GM12878 (cell line): ENCODE measurements around the gene EPRS1. TPM values are rescaled to one million over a fixed set of nuclear protein-coding genes. Genes with fewer than 3 reads are reported as not detected.

Experiments used
- ATAC-seq: fragments of 200-7000 bp; cut with Tn5 transposase; 3 replicates; pipeline ENCODE4 v1.9.1; 2020; ENCODE audit warnings: mild to moderate bottlenecking, moderate library complexity
- BruUV-seq: library from RNA; stranded (reverse); fragments of 400-500 nt; replicated peaks from 2 replicates; lab custom pipeline; 2021; lab: Mats Ljungman, UMichigan
- CTCF ChIA-PET: fragments of 300-600 bp; sonication (Branson Sonifier 250); formaldehyde crosslinking; extraction: SDS; loops from one replicate; lab custom pipeline; 2021; ENCODE audit warnings: inconsistent platforms; lab: Yijun Ruan, JAX
- POLR2A ChIA-PET: fragments of 350-600 bp; formaldehyde crosslinking; extraction: SDS; loops from one replicate; lab custom pipeline; 2021; ENCODE audit warnings: inconsistent platforms; lab: Charles Lee
- RAD21 ChIA-PET: fragments of 300-600 bp; sonication (Branson Sonifier 250); formaldehyde crosslinking; loops from one replicate; lab custom pipeline; 2023; ENCODE audit warnings: antibody characterized with exemption; ENCODE audit not compliant: unreplicated experiment; lab: Charles Lee
- SMC1A ChIA-PET: fragments of 300-600 bp; sonication (Branson Sonifier 250); formaldehyde crosslinking; loops from one replicate; lab custom pipeline; 2023; ENCODE audit not compliant: unreplicated experiment, uncharacterized antibody; lab: Charles Lee
- DNase-seq: peaks from one replicate; pipeline ENCODE4 v3.0.0-alpha.2; 2011; ENCODE audit warnings: low read depth, low spot score
- FAIRE-seq: peaks from 3 replicates; lab custom pipeline; 2011; peaks lifted over from hg19 to GRCh38; lab: Jason Lieb, UNC
- H2AFZ ChIP-seq: 2 replicates; pipeline ENCODE4 v1.6.0; 2011; ENCODE audit warnings: low read depth, low read length, control low read depth; ENCODE audit not compliant: control insufficient read depth
- H3K27ac ChIP-seq: 2 replicates; pipeline ENCODE4 v1.5.1; 2011; ENCODE audit warnings: control low read depth; ENCODE audit not compliant: control insufficient read depth, insufficient read depth
- H3K27me3 ChIP-seq, 2 experiments: replicated peaks in 1 of 2; 2 replicates each; pipeline versions ENCODE4 v1.6.0 to v1.6.1; 2011; ENCODE audit warnings: low read length in 1 of 2; ENCODE audit not compliant: control insufficient read depth in 2 of 2, insufficient read depth in 2 of 2
- H3K36me3 ChIP-seq, 2 experiments: 2 replicates each; pipeline ENCODE4 v1.5.1; 2011; ENCODE audit warnings: low read length in 1 of 2; ENCODE audit not compliant: control insufficient read depth in 2 of 2, insufficient read depth in 2 of 2
- H3K4me1 ChIP-seq: 2 replicates; pipeline ENCODE4 v1.6.1; 2011; ENCODE audit warnings: mild to moderate bottlenecking, low read length, moderate library complexity, mixed read lengths; ENCODE audit not compliant: control insufficient read depth, insufficient read depth
- H3K4me2 ChIP-seq: 2 replicates; pipeline ENCODE4 v1.6.0; 2011; ENCODE audit warnings: control low read depth; ENCODE audit not compliant: control insufficient read depth, insufficient read depth
- H3K4me3 ChIP-seq: fragments of 200-600 bp; sonication (generic); 2 replicates; pipeline ENCODE4 v1.5.1; 2016
- H3K79me2 ChIP-seq: 2 replicates; pipeline ENCODE4 v1.6.0; 2011; ENCODE audit warnings: low read length; ENCODE audit not compliant: control insufficient read depth, insufficient read depth
- H3K9ac ChIP-seq: 2 replicates; pipeline ENCODE4 v1.8.0; 2011; ENCODE audit warnings: low read length, control low read depth, mixed read lengths; ENCODE audit not compliant: control insufficient read depth, insufficient read depth
- H3K9me3 ChIP-seq: replicated peaks from 3 replicates; pipeline ENCODE4 v1.5.1; 2011; ENCODE audit warnings: mild to moderate bottlenecking, low read length; ENCODE audit not compliant: control insufficient read depth, insufficient read depth
- H4K20me1 ChIP-seq: 2 replicates; pipeline ENCODE4 v1.6.0; 2011; ENCODE audit not compliant: control insufficient read depth, insufficient read depth
- ASH2L ChIP-seq: fragments of 300-600, 200-600 bp; sonication (generic); IDR thresholded peaks from 2 replicates; pipeline ENCODE4 v1.6.1; 2017; ENCODE audit warnings: low read depth, mild to moderate bottlenecking, borderline replicate concordance
- ATF7 ChIP-seq: fragments of 450-650 bp; IDR thresholded peaks from 2 replicates; pipeline ENCODE4 v1.6.1; 2016; ENCODE audit warnings: low read depth, mild to moderate bottlenecking
- BACH1 ChIP-seq: fragments of 450-650 bp; IDR thresholded peaks from 2 replicates; pipeline ENCODE4 v1.6.1; 2017; ENCODE audit warnings: mild to moderate bottlenecking, borderline replicate concordance
- CREM ChIP-seq: IDR thresholded peaks from 2 replicates; pipeline ENCODE4 v1.6.1; 2014; ENCODE audit warnings: antibody characterized with exemption, low read depth
- KDM1A ChIP-seq: fragments of 200-600 bp; sonication (generic); IDR thresholded peaks from 2 replicates; pipeline ENCODE4 v1.6.1; 2016; ENCODE audit warnings: borderline replicate concordance
- KLF5 ChIP-seq: fragments of 450-650 bp; IDR thresholded peaks from 2 replicates; pipeline ENCODE4 v1.6.1; 2014; ENCODE audit warnings: mild to moderate bottlenecking; ENCODE audit not compliant: partially characterized antibody
- LARP7 ChIP-seq: fragments of 450-650 bp; IDR thresholded peaks from 2 replicates; pipeline ENCODE4 v1.6.1; 2017; ENCODE audit warnings: mild to moderate bottlenecking
- NR2C1 ChIP-seq: fragments of 450-650 bp; IDR thresholded peaks from 2 replicates; pipeline ENCODE4 v1.6.1; 2017; ENCODE audit warnings: antibody characterized with exemption, mild to moderate bottlenecking, moderate library complexity
- PML ChIP-seq: IDR thresholded peaks from 2 replicates; pipeline ENCODE4 v1.6.1; 2012; ENCODE audit warnings: low read length, inconsistent platforms
- POU2F2 ChIP-seq: IDR thresholded peaks from 3 replicates; pipeline ENCODE4 v1.6.1; 2011; ENCODE audit warnings: low read depth, mild to moderate bottlenecking, low read length, borderline replicate concordance
- SIX5 ChIP-seq: IDR thresholded peaks from 2 replicates; pipeline ENCODE4 v1.6.1; 2011; ENCODE audit warnings: mild to moderate bottlenecking, low read depth, low read length, moderate library complexity; ENCODE audit not compliant: severe bottlenecking
- SMAD1 ChIP-seq: fragments of 450-650 bp; IDR thresholded peaks from 2 replicates; pipeline ENCODE4 v1.6.1; 2018; ENCODE audit warnings: mild to moderate bottlenecking, low read depth; ENCODE audit not compliant: partially characterized antibody
- SUPT20H ChIP-seq: IDR thresholded peaks from 2 replicates; pipeline ENCODE4 v1.6.1; 2011; ENCODE audit warnings: low read depth, mild to moderate bottlenecking, low read length, moderate library complexity, borderline replicate concordance; ENCODE audit not compliant: control insufficient read depth
- TCF3 ChIP-seq: IDR thresholded peaks from 2 replicates; pipeline ENCODE4 v1.6.1; 2012; ENCODE audit warnings: low read depth, mild to moderate bottlenecking, low read length, borderline replicate concordance; ENCODE audit not compliant: insufficient read depth
- ZNF274 ChIP-seq: IDR thresholded peaks from one replicate; pipeline ENCODE4 v1.8.0; 2011; ENCODE audit not compliant: insufficient read length, insufficient read depth
- WGBS: methylation state at CpG from one replicate; pipeline ENCODE4 v1.1.6; 2016; ENCODE audit warnings: low lambda C conversion rate; ENCODE audit not compliant: insufficient replicate concordance, insufficient coverage; ENCODE audit errors: missing lambda C conversion rate; 5-methylcytosine and 5-hydroxymethylcytosine counted together
- in situ Hi-C: fragments of 300-500 bp; cut with MboI; formaldehyde crosslinking; loops from 9 replicates; pipeline ENCODE4 v1.14.3; 2018; ENCODE audit warnings: mixed read lengths
- intact Hi-C: fragments of 100-400 bp; cut with micrococcal nuclease; formaldehyde crosslinking; loops from one replicate; pipeline ENCODE4 v1.14.2; 2022; ENCODE audit not compliant: unreplicated experiment
- polyA plus RNA-seq, 11 experiments: library from polyadenylated mRNA; depleted of rRNA in 4 of 11; unstranded in 6 of 11; stranded (reverse) in 5 of 11; fragments of >200 nt; fragmentation: Nextera tagmentation in 4 of 11; fragmentation: Illumina TruSeq in 1 of 11; extraction: Ambion mirVana in 4 of 11; extraction: Trizol in 1 of 11; gene quantifications; 1 replicate in 1 of 11; 2 replicates in 10 of 11; pipeline versions ENCODE4 v1.2.1 to v1.2.3, GENCODE V29; 2011 to 2016; ENCODE audit warnings: inconsistent platforms in 2 of 11, missing spikeins in 2 of 11, low read depth in 1 of 11
- total RNA-seq, 4 experiments: library from RNA; depleted of rRNA in 3 of 4; stranded (reverse); fragments of >200 nt in 3 of 4; fragmentation: Illumina TruSeq in 1 of 4; extraction: Trizol in 1 of 4; gene quantifications; 2 replicates each; pipeline versions ENCODE4 v1.2.1 to v1.2.3, GENCODE V29; 2013 to 2021
- TF ChIP-seq, protein P1 (sequence below): fragments of 150-350 bp; IDR thresholded peaks from 2 replicates; pipeline ENCODE4 v1.6.1; 2016; ENCODE audit warnings: low read depth, low read length

EPRS1 gene
- total and polyA plus RNA-seq, 10 of the 15 experiments (the other 5 are each of a cell fraction or from before 2014, with no cell fraction given): 68.2 to 175 (median 119) TPM

DNA sequence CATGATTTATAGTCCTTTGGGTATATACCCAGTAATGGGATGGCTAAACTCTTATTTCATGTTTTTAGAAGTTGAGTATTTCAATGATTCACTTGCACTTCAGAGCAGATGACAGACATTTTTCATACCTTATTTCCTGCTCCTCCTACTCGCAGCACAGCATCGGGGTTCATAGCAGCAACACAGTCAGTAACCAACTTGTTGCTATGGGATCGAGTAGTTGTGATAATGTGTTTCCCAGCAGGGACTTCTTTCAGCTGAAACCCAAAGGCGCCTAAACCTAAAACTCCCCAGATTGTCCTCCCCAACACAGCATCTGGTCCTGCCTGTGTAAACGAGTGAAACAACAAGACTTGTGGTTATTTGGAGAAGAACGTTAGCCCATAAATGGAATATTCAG lies 16.3 kb upstream of the EPRS1 start:
- no peaks in the 10 kb centered on the region for H3K9me3 ChIP-seq
- no peak overlapping the region for H2AFZ ChIP-seq
- intact Hi-C loops (no loop called here), in situ Hi-C loops (no loop called here)
- SMC1A ChIA-PET: no interaction called here
- H4K20me1 ChIP-seq: no peaks in the 10 kb centered on the region
- POLR2A ChIA-PET: no interaction called here
- 100% methylated on average over 6 of the region's 6 CpGs for WGBS
- H3K79me2 ChIP-seq: no peaks in the 10 kb centered on the region
- ATAC-seq: no peak
- H3K4me3 ChIP-seq: no peak overlapping the region
- RAD21 ChIA-PET: no interaction called here
- no peak for TF ChIP-seq KLF5
- no peak for TF ChIP-seq SMAD1
- no peak for TF ChIP-seq KDM1A
- TF ChIP-seq CREM: no peak
- TF ChIP-seq POU2F2: no peak
- no peak for TF ChIP-seq ATF7
- TF ChIP-seq, protein P1, sequence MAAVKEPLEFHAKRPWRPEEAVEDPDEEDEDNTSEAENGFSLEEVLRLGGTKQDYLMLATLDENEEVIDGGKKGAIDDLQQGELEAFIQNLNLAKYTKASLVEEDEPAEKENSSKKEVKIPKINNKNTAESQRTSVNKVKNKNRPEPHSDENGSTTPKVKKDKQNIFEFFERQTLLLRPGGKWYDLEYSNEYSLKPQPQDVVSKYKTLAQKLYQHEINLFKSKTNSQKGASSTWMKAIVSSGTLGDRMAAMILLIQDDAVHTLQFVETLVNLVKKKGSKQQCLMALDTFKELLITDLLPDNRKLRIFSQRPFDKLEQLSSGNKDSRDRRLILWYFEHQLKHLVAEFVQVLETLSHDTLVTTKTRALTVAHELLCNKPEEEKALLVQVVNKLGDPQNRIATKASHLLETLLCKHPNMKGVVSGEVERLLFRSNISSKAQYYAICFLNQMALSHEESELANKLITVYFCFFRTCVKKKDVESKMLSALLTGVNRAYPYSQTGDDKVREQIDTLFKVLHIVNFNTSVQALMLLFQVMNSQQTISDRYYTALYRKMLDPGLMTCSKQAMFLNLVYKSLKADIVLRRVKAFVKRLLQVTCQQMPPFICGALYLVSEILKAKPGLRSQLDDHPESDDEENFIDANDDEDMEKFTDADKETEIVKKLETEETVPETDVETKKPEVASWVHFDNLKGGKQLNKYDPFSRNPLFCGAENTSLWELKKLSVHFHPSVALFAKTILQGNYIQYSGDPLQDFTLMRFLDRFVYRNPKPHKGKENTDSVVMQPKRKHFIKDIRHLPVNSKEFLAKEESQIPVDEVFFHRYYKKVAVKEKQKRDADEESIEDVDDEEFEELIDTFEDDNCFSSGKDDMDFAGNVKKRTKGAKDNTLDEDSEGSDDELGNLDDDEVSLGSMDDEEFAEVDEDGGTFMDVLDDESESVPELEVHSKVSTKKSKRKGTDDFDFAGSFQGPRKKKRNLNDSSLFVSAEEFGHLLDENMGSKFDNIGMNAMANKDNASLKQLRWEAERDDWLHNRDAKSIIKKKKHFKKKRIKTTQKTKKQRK: no peak
- no peak for TF ChIP-seq TCF3
- TF ChIP-seq NR2C1: no peak
- TF ChIP-seq SIX5: no peak
- TF ChIP-seq LARP7: no peak
- TF ChIP-seq BACH1: no peak
- no peak for TF ChIP-seq ZNF274
- TF ChIP-seq PML: no peak
- no peak for TF ChIP-seq ASH2L
- TF ChIP-seq SUPT20H: no peak
- TF ChIP-seq, all 136 proteins: peak for 0
- BruUV-seq: no TSS peak
- no peak overlapping the region for H3K27ac ChIP-seq
- CTCF ChIA-PET: no interaction called here
- no peaks in the 10 kb centered on the region for H3K27me3 ChIP-seq
- DNase-seq: no peak
- no peaks in the 10 kb centered on the region for H3K4me1 ChIP-seq
- FAIRE-seq: no peak
- H3K9ac ChIP-seq: no peak overlapping the region
- peaks cover 2 to 25% of the 10 kb centered on the region in 2 experiments for H3K36me3 ChIP-seq
- no peak overlapping the region for H3K4me2 ChIP-seq
